ENCODE results near the gene SYT1.
"Not testable (repeated sequence)": the region's sequence is repeated elsewhere in the genome, so short reads cannot be mapped to it uniquely, and the experiment has no call there.

SYT1 gene

GRCh38 chr12:79414252-79414651, 549.7 kb downstream of the SYT1 start:
- no peak for DNase-seq

- no peak for DNase-seq
These were observed 550.7 kb downstream of the SYT1 start for GRCh38 chr12:79415321-79415720.

- DNase-seq, result peak; percentile 17
These were observed 551.3 kb downstream of the SYT1 start for GRCh38 chr12:79415746-79416435.

DNA sequence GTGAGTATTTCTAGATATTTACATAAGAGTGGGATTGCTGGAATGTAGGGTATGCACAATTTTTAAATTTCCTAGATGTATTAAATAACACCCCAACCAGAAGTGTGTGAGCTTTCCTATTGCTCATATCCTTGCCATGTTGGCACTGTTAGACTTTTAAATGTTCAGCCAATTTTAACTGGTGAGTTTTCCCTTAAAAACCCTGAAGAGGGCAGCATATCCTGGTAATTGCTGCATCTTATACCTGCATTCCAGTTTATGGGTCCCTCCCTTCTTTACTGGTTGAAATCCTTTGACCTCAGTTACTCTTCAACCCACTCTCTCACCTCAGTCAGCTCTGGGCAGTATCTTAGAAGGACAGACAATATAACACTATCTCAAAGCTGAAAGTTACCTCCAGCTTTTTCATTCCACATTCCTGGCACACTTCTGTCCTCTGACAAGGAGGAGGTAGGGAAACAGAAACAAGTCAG, 555.6 kb downstream of the SYT1 start:
- DNase-seq, result peak; percentile 42

- no peak for DNase-seq
These were observed 556.7 kb downstream of the SYT1 start for GRCh38 chr12:79421236-79421740.

GRCh38 chr12:79422060-79422812, 557.7 kb downstream of the SYT1 start:
- no peak for DNase-seq

GRCh38 chr12:79423560-79423959, 559.0 kb downstream of the SYT1 start:
- no peak for DNase-seq

- DNase-seq, result no peak
These were observed 559.6 kb downstream of the SYT1 start for GRCh38 chr12:79424109-79424721.

DNA sequence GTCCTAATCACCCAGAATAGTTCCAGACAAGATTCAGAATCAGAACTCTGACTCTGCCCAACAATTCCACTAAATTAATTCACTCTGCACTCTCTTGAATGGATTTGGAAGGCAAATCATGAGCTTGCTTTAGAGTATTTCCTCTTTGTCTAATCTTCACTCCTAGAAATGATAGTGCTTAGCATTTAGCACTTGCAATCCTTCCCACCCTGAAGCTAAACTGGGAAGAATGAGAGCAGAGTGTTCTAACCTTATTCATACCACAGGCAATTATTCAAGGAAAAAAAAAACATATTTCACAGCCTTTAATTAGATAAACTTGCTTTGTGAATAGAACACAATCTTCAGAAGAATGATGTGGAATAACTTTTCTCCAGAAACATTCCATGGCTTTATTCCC, 561.5 kb downstream of the SYT1 start:
- DNase-seq, result no peak

DNA sequence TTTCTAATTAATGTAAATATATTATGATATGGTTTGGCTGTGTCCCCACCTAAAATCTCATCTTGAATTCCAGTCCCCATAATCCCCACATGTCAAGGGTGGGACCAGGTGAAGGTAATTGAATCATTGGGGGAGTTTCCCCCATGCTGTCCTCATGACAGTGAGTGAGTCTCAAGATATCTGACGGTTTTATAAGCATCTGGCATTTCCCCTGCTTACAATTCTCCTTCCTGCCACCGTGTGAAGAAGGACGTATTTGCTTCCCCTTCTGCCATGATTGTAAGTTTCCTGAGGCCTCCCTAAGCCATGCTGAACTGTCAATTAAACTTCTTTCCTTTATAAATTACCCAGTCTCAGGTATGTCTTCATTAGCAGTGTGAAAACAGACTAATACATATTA, 562.2 kb downstream of the SYT1 start:
- DNase-seq, result not testable (repeated sequence)

GRCh38 chr12:79433465-79434072, 569.0 kb downstream of the SYT1 start:
- no peak for DNase-seq

GRCh38 chr12:79434561-79434960, 570.0 kb downstream of the SYT1 start:
- no peak for DNase-seq

DNA sequence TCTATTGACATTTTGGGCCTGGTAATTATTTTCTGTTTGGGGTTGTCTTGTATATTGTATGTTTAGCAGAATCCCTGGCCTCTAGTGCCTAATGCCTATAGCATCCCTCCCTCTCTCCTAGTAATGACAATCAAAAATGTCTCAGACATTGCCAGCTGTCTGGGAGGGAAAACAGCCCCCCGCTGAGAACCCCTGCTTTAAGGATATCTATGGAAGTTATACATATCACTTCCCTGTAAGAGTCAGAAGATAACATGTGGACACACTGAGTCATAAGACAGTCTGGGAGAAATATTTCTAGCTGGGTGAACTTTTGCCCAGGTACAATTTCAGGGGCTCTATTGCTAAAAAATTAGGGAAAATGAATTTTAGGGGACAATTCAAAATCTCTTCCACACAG, 571.2 kb downstream of the SYT1 start:
- DNase-seq, result no peak

GRCh38 chr12:79438480-79439174, 574.1 kb downstream of the SYT1 start:
- DNase-seq, result no peak

DNA sequence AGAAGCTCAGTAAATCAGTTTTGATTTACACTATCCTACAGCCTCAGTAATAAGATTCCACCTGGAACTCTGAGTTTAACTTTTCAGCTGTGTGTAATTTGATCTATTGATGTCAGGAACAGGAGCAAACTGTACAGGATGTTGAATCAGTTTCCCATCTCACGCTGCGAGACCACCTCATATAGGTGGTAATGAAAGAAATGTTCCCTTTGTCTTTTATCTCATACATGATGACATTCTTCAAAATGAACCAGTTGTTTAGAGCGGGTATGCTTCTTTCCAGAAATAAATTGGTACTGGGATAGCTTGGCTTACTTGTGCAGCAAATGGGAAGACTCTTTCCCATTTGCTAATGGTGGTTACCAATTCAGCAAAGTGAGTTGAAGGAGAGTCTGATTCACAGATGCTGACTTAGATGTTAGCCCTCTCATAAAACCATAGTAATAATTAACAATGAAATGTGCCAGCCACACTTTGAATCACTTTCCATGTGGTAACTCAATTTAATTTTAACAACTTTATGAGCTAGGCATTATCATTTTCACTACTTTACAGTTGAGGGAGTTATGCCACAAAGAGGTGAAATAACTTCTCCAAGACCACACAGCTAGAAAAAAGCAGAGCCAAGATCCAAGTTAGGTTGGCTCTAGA, 574.7 kb downstream of the SYT1 start:
- no peak for DNase-seq

DNA sequence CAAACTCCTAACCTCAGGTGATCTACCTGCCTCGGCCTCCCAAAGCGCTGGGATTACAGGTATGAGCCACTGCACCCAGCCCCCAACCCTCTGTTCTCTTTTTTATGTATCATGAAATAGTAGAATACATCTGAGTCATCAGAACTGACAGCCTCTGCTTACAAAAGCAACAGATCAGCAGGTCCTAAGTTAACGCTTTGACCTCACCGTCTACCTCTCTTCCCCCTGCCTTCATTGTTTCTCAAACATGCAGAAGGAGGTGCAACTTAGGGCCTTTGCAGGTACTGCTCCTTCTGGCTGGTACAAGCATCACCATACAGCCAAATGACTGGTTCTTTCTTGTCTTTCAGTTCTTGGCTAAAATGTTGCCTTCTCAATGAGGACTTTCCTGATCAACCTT, 577.0 kb downstream of the SYT1 start:
- peak; percentile 57 for DNase-seq

DNA sequence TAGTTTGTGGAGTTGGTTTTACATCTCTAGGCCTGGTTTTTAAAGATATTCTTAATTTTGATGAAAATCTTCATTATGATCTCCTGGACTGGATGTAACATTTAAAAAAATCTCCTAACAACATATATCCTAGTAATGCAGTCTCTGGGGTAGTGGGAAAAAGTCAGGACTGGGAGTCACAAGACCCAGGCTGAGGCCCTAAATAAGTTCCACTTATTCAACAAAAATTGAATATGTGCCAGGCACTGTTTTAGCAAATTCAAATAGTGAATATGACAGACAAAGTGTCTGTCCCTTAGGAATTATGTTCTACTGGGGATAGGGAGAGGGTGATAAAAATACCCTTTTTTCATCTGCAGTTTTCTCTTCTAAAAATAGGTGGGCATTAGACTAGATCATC, 577.8 kb downstream of the SYT1 start:
- DNase-seq, result no peak

DNA sequence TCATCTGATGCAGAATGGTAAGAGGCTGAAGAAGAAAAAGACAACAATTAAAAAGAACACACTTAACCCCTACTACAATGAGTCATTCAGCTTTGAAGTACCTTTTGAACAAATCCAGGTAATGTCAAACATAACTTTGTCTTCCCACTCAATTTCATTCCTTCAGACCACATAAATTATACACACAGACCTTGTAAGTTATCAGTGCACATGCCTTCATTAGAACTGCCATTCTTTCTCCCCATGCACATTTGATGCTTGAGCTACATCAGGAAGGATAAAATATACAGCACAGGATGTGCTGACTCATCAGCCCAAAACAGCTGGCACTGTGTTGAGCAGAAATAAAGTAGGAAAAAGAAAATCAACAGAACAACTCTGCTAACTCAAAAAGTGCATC, 579.5 kb downstream of the SYT1 start:
- DNase-seq, result peak; percentile 29

- no peak for DNase-seq
These were observed 584.2 kb downstream of the SYT1 start for GRCh38 chr12:79448816-79449215.

GRCh38 chr12:79451365-79451764, 586.8 kb downstream of the SYT1 start:
- peak; percentile 46 for DNase-seq

- DNase-seq, result peak; percentile 52
These were observed 587.4 kb downstream of the SYT1 start for GRCh38 chr12:79451978-79452377.

- DNase-seq, result peak; percentile 81
These were observed 588.3 kb downstream of the SYT1 start for GRCh38 chr12:79452906-79453305.

Measured in RPMI8226 (cell line).